Melanocyte of skin (primary cell): Measurements from ENCODE around the gene BRWD1. TPM values are rescaled to one million over a fixed set of nuclear protein-coding genes. Genes with fewer than 3 reads are reported as not detected.

ENCODE experiments used
- small RNA-seq, 2 donors: library from RNA; depleted of rRNA; stranded (forward); fragments of <200 nt; gene quantifications; one replicate each; pipeline ENCODE3, GENCODE V24; 2012
- total RNA-seq, 2 donors: library from RNA; depleted of rRNA; stranded (reverse); fragments of >200 nt; gene quantifications; 2 replicates each; pipeline ENCODE4 v1.2.3, GENCODE V29; 2012

Gene BRWD1
- total RNA-seq = 10 to 100 TPM; 29.6 to 36.1 TPM

DNA sequence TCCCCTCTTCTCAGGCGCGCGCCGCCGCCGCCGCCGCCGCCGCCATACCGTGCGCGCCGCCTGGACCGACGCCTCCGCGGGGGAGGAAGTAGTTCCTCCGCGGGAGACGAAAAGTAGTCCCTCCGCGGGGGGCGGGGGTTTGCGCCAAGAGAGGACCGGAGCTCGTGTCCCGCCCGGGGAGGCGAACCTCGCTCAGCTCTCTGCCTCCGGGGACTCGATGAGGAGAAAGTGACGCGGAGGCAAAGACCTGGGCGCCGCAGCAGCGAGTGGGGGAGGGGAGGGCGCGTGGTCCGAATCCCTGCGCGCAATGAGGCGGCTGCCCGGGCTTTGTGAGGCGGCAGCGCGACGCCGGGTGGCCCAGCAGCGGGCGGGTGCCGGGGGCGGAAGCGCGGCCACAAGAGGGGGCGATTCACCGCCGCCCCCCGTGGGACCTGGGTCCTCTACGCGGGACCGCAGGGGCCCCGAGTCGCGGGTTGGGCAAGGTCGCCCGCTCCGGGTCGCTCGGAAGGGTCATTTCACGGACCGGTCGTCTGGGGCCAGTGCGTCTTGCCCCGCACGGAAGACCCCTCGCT, at the start of gene BRWD1:
TSS of gene BRWD1 (minus strand) at position 62 of the 572 bp plus-strand sequence. CDS start 141 bp downstream, outside the sequence.

GRCh38 chr21:39348355-39349210, 35.2 kb upstream of the BRWD1 start, which contains the start of gene HMGN1:
Gene HMGN1, minus strand, starts transcription at chr21:39349088. Its CDS starts 171 bp downstream, at chr21:39348917.

DNA sequence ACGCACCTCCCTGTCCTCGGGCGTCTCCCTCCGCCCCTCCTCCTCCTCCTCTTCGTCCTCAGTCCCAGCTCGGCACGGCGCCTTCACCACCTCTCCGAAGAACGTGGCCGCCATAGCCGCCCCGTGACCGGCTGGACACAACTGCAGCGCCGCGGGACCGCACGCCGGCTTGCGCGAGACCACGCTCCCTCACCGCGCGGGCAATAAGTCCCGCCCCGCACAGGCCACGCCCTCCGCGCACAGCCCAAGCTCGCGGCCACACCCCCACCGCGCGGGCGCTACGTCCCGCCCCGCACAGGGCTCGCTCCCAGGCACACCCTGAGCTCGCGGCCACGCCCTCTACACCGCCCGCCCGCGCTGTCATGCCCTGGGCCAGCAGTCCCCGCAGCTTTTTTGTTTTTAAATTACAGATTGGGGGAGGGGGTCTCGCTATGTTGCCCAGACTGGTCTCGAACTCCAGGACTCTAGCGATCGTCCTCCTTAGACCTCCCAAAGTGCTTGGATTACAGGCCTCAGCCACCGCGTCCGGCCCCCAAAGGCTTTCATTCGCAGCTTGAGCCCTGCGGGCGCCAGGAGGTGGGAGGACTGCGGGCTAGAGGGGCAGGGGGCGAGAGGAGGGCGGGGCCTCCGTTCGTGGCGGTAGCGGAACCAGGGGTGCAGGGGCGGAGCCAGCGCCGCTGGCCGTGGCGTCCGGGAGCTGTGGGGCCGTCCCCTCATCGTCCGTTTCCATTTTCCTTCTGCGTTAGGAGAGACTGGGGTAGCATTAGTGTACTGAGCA, 130.0 kb downstream of the BRWD1 start, which contains the start of gene PSMG1:
TSS of gene PSMG1 (minus strand) at position 180 of the 778 bp plus-strand sequence. CDS start at position 114, 66 bp downstream.

Small RNA genes lying within 50 kb of the gene (small RNA-seq; reads per million reads assigned to genes)
- gene RF00019 = 0 reads per million in 2 donors

Other genes with a start within 250 kb of the BRWD1 start
- 100 to 1,000 TPM in 1 of 2 donors, 10 to 100 TPM in 1; 52.7 to 159 TPM for gene PSMG1, start 130.2 kb downstream of the BRWD1 start, total RNA-seq
- 100 to 1,000 TPM in 1 of 2 donors, 10 to 100 TPM in 1; 93.3 to 178 TPM for gene HMGN1, start 35.5 kb upstream of the BRWD1 start, total RNA-seq
- gene LCA5L, start 132.1 kb upstream of the BRWD1 start, total RNA-seq = 1 to 10 TPM in 1 of 2 donors, under 1 TPM in 1; 0.33 to 1.0 TPM
- 1 to 10 TPM in 1 of 2 donors, under 1 TPM in 1; 1.00 to 2.1 TPM for gene SH3BGR, start 138.3 kb upstream of the BRWD1 start, total RNA-seq